ENCODE measurements around the gene ZNRD2. TPM values are rescaled to one million over a fixed set of nuclear protein-coding genes. Genes with fewer than 3 reads are reported as not detected.
A peak's percentile ranks its signal among the peaks of the same experiment; 100 is the strongest.

ZNRD2 gene
- total and polyA plus RNA-seq, 2 donors from 2014 or later = 32.0 to 60.4 TPM

- Histone ChIP-seq H3K36me3 (ENCODE audit: control insufficient read depth in 2 of 3, insufficient read depth in 3 of 3, low read length in 3 of 3) (no peaks in the 10 kb centered on the region), H3K4me1 (ENCODE audit: control insufficient read depth in 2 of 3, insufficient read depth in 2 of 3, low read depth in 1 of 3, low read length in 3 of 3) (peaks cover 0 to 48% (median 13%) of the 10 kb centered on the region in 3 donors), H3K27me3 (ENCODE audit: control insufficient read depth, insufficient read depth, low read length) (no peaks in the 10 kb centered on the region), H3K9ac (ENCODE audit: low read length in 3 of 3) (no peak overlapping the region), H3K27ac (ENCODE audit: low read depth in 2 of 2, low read length in 2 of 2) (peak overlapping the region in 1 of 2 donors; percentile 20), H3K4me3 (ENCODE audit: low read length in 3 of 3) (no peak overlapping the region), H3K9me3 (ENCODE audit: control insufficient read depth in 2 of 3, insufficient read depth in 1 of 3, low read length in 3 of 3) (no peaks in the 10 kb centered on the region)
- DNase-seq (peak in 1 of 5 donors; percentile 50), FAIRE-seq (no peak)
- intact Hi-C loops (cut with DNase I) = no loop called here
- no peak for TF ChIP-seq CTCF (IDR thresholded peaks at IDR 0.05; ENCODE audit: borderline replicate concordance, extremely low read depth, insufficient read depth)
Observed at GRCh38 chr11:65554842-65555430, 15.3 kb upstream of the ZNRD2 start.

- no peak for FAIRE-seq
- no peaks in the 10 kb centered on the region for H3K36me3 ChIP-seq (ENCODE audit: control insufficient read depth in 2 of 3, insufficient read depth in 3 of 3, low read length in 3 of 3)
- peaks cover 0 to 54% (median 13%) of the 10 kb centered on the region in 3 donors for H3K4me1 ChIP-seq (ENCODE audit: control insufficient read depth in 2 of 3, insufficient read depth in 2 of 3, low read depth in 1 of 3, low read length in 3 of 3)
- DNase-seq = peak in 2 of 5 donors; percentile 57 to 91
- H3K4me3 ChIP-seq (ENCODE audit: low read length in 3 of 3) = no peak overlapping the region
- H3K27ac ChIP-seq (ENCODE audit: low read depth in 2 of 2, low read length in 2 of 2) = peak overlapping the region in 1 of 2 donors; percentile 61
- no peak overlapping the region for H3K9ac ChIP-seq (ENCODE audit: low read length in 3 of 3)
- no peaks in the 10 kb centered on the region for H3K9me3 ChIP-seq (ENCODE audit: control insufficient read depth in 2 of 3, insufficient read depth in 1 of 3, low read length in 3 of 3)
- intact Hi-C loops (cut with DNase I) = no loop called here
- TF ChIP-seq CTCF (IDR thresholded peaks at IDR 0.05; ENCODE audit: borderline replicate concordance, extremely low read depth, insufficient read depth) = no peak
- no peaks in the 10 kb centered on the region for H3K27me3 ChIP-seq (ENCODE audit: control insufficient read depth, insufficient read depth, low read length)
Observed at GRCh38 chr11:65555693-65556231, 14.5 kb upstream of the ZNRD2 start.

- Histone ChIP-seq H3K4me3 (ENCODE audit: low read length in 3 of 3) (peak overlapping the region; percentile 35 to 50 (median 43)), H3K4me1 (ENCODE audit: control insufficient read depth in 2 of 3, insufficient read depth in 2 of 3, low read depth in 1 of 3, low read length in 3 of 3) (peaks cover 0 to 53% (median 18%) of the 10 kb centered on the region in 3 donors), H3K9me3 (ENCODE audit: control insufficient read depth in 2 of 3, insufficient read depth in 1 of 3, low read length in 3 of 3) (no peaks in the 10 kb centered on the region), H3K27ac (ENCODE audit: low read depth in 2 of 2, low read length in 2 of 2) (peak overlapping the region; percentile 58 to 78), H3K36me3 (ENCODE audit: control insufficient read depth in 2 of 3, insufficient read depth in 3 of 3, low read length in 3 of 3) (no peaks in the 10 kb centered on the region), H3K9ac (ENCODE audit: low read length in 3 of 3) (peak overlapping the region in 1 of 3 donors; percentile 83), H3K27me3 (ENCODE audit: control insufficient read depth, insufficient read depth, low read length) (no peaks in the 10 kb centered on the region)
- TF ChIP-seq CTCF (IDR thresholded peaks at IDR 0.05; ENCODE audit: borderline replicate concordance, extremely low read depth, insufficient read depth) = no peak
- no peak for FAIRE-seq
- intact Hi-C loops (cut with DNase I) = no loop called here
- DNase-seq = peak in 1 of 5 donors; percentile 49
Observed at GRCh38 chr11:65556470-65557279, 13.6 kb upstream of the ZNRD2 start.
